HL-60/S4 treated with retinoic acid at 250 ng/mL for 4 days and 3 days (cell line): Measurements from ENCODE around the gene LY9.

Source experiments
- in situ Hi-C: fragments of 300-500 bp; cut with MboI; formaldehyde crosslinking; loops from 2 replicates; pipeline ENCODE4 v1.7.0; 2022; ENCODE audit warnings: low sequenced_read_pairs

LY9 gene

DNA sequence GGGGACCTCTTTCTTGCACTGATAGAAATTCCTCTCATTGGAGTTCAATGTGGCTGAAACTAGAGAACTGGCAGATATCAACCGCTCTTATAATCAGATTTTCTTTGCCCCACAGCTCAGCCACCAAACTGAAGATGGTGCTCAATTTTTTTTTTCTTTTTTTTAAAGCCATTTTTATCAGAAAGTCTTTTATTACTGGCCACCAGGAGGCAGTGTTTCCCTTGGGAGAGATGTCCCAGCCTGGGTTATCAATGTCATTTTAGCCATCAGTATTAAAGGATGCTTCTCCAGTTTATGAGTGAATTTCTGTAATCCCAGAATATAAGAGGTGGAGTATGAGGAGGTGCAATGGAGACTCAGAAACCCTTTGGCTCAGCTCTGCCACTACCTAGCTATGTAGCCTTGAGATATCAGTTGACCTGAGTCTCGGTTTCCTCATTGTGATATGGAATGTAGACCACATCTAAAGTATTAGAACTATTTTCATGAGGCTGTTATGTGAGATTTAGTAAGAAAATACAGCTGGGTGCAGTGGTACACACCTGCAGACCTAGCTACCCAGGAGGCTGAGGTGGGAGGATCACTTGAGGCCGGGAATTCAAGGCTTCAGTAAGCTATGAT is 39.1 kb downstream of the LY9 start:
- in situ Hi-C loops, result loop anchor here (10.0 kb wide), 1 partner anchor 120 kb away; the partner anchor contains the start of gene ITLN2

- in situ Hi-C loops, result loop anchor here (10.0 kb wide), 1 partner anchor 119 kb away; the partner anchor contains the start of gene ITLN2
These were observed 39.8 kb downstream of the LY9 start for GRCh38 chr1:160835751-160836150.

GRCh38 chr1:160836561-160836960 is 40.6 kb downstream of the LY9 start:
- in situ Hi-C loops, result loop anchor here (10.0 kb wide), 1 partner anchor 118 kb away; the partner anchor contains the start of gene ITLN2

DNA sequence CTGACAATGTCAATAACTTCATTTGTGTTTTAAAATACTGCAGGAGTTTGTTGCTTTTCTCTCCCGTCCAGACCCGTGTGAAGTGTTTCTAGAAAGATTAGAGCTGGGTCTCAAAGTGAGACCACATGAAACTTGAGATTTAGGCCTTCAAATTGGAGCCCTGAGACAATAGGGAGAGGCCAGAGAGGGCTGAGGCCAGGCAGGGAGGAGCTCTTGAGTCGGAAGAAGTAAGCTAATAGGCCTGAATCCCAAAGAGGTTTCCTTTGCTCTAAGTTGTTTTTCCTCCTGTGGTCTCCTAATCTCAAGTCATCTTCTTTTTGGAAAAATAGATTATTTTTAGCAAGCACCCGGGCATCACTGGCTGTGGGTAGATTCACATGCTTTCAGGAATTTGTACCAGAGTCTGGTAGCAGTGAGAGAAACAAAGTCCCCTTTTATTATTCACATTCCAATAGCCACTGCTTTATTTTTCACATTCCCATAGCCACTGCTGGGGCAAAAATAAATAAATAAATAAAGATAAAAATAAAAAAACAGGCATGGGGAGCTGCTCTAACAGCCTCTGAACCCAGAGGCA is 41.1 kb downstream of the LY9 start:
- in situ Hi-C loops, result loop anchor here (10.0 kb wide), 1 partner anchor 118 kb away; the partner anchor contains the start of gene ITLN2

GRCh38 chr1:160837558-160838205 is 41.7 kb downstream of the LY9 start:
- in situ Hi-C loops, result loop anchor here (10.0 kb wide), 1 partner anchor 117 kb away; the partner anchor contains the start of gene ITLN2

DNA sequence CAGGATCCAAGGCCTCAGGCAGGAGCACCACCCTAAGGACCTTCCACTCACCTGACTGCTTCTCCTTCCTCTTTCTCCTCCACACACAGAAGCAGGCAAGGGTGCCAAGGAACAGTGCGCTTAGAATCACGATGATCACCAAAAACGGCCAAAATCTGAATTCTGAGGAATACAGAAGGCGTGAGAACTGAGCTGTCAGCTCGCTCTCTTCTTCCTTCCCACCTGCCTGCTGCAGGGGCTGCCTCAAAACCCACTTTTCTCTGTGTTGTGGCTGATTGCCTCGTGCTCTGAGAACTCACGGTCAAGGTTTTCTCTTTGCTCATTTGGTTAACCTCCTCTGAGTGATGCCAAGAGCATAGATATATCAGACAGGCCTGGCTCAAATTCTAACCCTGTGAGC is 42.9 kb downstream of the LY9 start:
- in situ Hi-C loops, result loop anchor here (10.0 kb wide), 1 partner anchor 116 kb away; the partner anchor contains the start of gene ITLN2

- in situ Hi-C loops, result loop anchor here (10.0 kb wide), 1 partner anchor 115 kb away; the partner anchor contains the start of gene ITLN2
These were observed 43.8 kb downstream of the LY9 start for GRCh38 chr1:160839746-160840145.

GRCh38 chr1:160841079-160841478 is 45.1 kb downstream of the LY9 start:
- in situ Hi-C loops, result no loop called here

DNA sequence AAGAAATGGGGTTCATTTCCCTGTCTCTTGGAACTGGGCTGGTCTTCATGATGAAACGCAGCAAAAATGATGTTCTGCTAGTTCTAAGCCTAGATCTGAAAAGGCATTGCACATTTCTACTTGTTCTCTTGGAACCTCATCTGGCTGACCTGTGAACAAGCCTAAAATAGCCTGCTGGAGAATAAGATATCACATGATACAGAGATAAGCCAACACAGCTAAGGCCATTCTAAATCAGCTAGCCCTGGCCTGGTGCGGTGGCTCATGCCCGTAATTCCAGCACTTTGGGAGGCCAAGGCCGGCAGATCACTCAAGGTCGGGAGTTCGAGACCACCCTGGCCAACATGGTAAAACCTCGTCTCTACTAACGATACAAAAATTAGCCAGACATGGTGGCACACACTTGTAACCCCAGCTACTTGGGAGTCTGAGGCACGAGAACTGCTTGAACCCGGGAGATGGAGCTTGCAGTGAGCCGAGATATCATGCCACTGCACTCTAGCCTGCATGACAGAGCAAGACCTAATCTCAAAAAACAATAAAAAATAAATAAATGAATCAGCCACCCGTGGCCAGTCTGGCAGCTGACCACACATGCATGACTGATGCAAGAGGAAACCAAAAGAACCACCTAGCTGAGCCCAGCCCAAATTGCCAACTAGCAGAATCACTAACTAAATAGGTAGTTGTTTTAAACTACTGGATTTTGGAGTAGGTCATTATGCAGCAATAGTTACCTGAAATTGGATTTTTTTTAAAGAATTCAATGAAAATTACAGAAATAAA is 48.7 kb downstream of the LY9 start:
- in situ Hi-C loops, result no loop called here

DNA sequence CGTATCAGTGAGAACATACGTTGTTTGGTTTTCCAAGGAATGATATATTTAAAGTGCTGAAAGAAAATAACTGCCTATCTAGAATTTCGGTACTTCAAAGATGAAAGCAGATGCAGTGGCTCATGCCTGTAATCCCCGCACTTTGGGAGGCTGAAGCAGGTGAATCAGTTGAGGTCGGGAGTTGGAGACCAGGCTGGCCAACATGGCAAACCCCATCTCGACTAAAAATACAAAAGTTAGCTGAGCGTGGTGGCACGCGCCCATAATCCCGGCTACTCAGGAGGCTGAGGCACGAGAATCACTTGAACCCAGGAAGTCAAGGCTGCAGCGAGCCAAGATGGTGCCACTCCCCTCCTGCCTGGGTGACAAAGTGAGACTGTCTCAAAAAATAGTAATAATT is 50.3 kb downstream of the LY9 start:
- in situ Hi-C loops, result no loop called here

- in situ Hi-C loops, result no loop called here
These were observed 54.6 kb downstream of the LY9 start for GRCh38 chr1:160850541-160850940.

- in situ Hi-C loops, result no loop called here
These were observed 55.0 kb downstream of the LY9 start for GRCh38 chr1:160850993-160851392.

GRCh38 chr1:160853014-160853413 is 57.0 kb downstream of the LY9 start:
- in situ Hi-C loops, result no loop called here

DNA sequence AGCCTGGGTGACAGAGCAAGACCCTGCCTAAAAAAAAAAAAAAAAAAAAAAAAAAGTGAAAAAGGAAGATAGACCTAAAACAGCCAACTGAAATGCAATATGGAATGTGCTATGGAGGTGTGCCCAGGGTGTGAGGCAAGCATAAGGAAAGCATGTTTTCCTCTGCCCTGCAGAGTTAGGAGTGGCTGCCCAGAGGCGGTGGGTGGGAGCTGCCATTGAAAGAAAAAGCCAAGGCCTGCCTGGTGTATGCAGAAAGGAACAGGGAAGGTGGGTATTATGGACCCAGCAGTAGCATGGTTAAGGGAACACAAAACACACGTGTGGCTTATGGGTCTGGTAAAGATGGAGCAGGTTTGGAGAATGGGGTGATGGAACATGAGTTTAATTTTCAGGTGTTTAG is 57.8 kb downstream of the LY9 start:
- in situ Hi-C loops, result no loop called here

- in situ Hi-C loops, result no loop called here
These were observed 59.4 kb downstream of the LY9 start for GRCh38 chr1:160855181-160855981.

DNA sequence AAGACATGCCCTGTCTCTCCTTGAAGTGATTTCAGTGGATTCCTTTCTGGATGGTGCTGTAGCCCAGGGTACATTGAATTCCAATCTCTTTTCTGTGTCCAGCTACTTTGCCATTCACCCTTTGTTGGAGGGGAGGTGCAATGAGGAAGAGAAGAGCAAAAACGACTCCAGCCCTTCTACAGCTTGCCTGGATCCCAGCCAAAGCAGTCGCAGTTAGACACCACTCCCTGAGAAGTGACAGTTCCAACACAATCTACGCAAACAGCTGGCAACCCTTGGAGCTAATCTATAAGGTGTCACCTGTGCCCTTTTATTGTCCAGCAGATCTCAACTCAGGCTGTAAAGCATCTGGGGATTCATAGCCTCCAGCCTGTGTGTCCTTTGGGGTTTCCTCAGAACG is 62.1 kb downstream of the LY9 start:
- in situ Hi-C loops, result no loop called here

- in situ Hi-C loops, result no loop called here
These were observed 62.5 kb downstream of the LY9 start for GRCh38 chr1:160858507-160858906.

- in situ Hi-C loops, result no loop called here
These were observed 63.2 kb downstream of the LY9 start for GRCh38 chr1:160859166-160859565.

- in situ Hi-C loops, result no loop called here
These were observed 65.0 kb downstream of the LY9 start for GRCh38 chr1:160860840-160861505.
